PC-9 (cell line): ENCODE results near the gene PDE1C. TPM values are rescaled to one million over a fixed set of nuclear protein-coding genes. Genes with fewer than 3 reads are reported as not detected.
A peak's percentile ranks its signal among the peaks of the same experiment; 100 is the strongest.

Source experiments
- BruUV-seq: library from RNA; stranded (reverse); fragments of 400-500 nt; replicated peaks from 2 replicates; lab custom pipeline; 2021; lab: Mats Ljungman, UMichigan
- CTCF ChIA-PET: fragments of 300-600 bp; sonication (Branson Sonifier 250); formaldehyde crosslinking; loops from one replicate; lab custom pipeline; 2022; ENCODE audit warnings: antibody characterized with exemption; lab: Charles Lee
- POLR2A ChIA-PET: fragments of 300-600 bp; sonication (Branson Sonifier 250); formaldehyde crosslinking; loops from one replicate; lab custom pipeline; 2022; ENCODE audit warnings: antibody characterized with exemption; ENCODE audit not compliant: unreplicated experiment; lab: Charles Lee
- DNase-seq, 2 experiments: peaks; one replicate each; pipeline versions ENCODE4 v3.0.0 to v3.0.0-alpha.2; 2015 to 2022; ENCODE audit warnings: mixed read lengths in 1 of 2
- H2AFZ ChIP-seq: fragments of 200-600 bp; sonication (generic); 2 replicates; pipeline ENCODE4 v1.8.1; 2017; ENCODE audit warnings: antibody characterized with exemption
- H3F3A ChIP-seq: fragments of 200-600 bp; sonication (generic); 2 replicates; pipeline ENCODE4 v1.8.1; 2017; ENCODE audit warnings: antibody characterized with exemption, mild to moderate bottlenecking, low read depth; ENCODE audit not compliant: insufficient read depth
- H3K27ac ChIP-seq: fragments of 200-600 bp; sonication (generic); 2 replicates; pipeline ENCODE4 v1.6.1; 2016; ENCODE audit warnings: mixed run types
- H3K27me3 ChIP-seq: fragments of 200-600 bp; sonication (generic); 2 replicates; pipeline ENCODE4 v1.6.1; 2016; ENCODE audit warnings: low read depth, mixed run types; ENCODE audit not compliant: insufficient read depth
- H3K36me3 ChIP-seq: fragments of 200-600 bp; sonication (generic); 2 replicates; pipeline ENCODE4 v1.6.1; 2016; ENCODE audit warnings: low read depth, mixed run types
- H3K4me1 ChIP-seq: fragments of 200-600 bp; sonication (generic); replicated peaks from 2 replicates; pipeline ENCODE4 v1.6.1; 2016; ENCODE audit warnings: mixed run types; ENCODE audit not compliant: insufficient read depth
- H3K4me2 ChIP-seq: fragments of 200-600 bp; sonication (generic); 2 replicates; pipeline ENCODE4 v1.6.1; 2017; ENCODE audit warnings: mixed run types
- H3K4me3 ChIP-seq: fragments of 200-600 bp; sonication (generic); 2 replicates; pipeline ENCODE4 v1.6.1; 2016; ENCODE audit warnings: mixed run types
- H3K79me2 ChIP-seq: fragments of 200-600 bp; sonication (generic); 2 replicates; pipeline ENCODE4 v1.6.1; 2017; ENCODE audit warnings: low read depth, mixed run types
- H3K9me2 ChIP-seq: fragments of 200-600 bp; sonication (generic); 2 replicates; pipeline ENCODE4 v1.8.1; 2017; ENCODE audit warnings: mild to moderate bottlenecking; ENCODE audit not compliant: insufficient read depth
- H3K9me3 ChIP-seq: fragments of 200-600 bp; sonication (generic); 2 replicates; pipeline ENCODE4 v1.8.1; 2016; ENCODE audit warnings: low read depth; ENCODE audit not compliant: insufficient read depth
- H4K20me1 ChIP-seq: fragments of 200-600 bp; sonication (generic); 2 replicates; pipeline ENCODE4 v1.8.1; 2017; ENCODE audit not compliant: insufficient read depth
- EZH2 ChIP-seq: fragments of 200-600 bp; sonication (generic); IDR thresholded peaks from 2 replicates; pipeline ENCODE4 v1.8.0; 2017; ENCODE audit warnings: antibody characterized with exemption, low read depth
- intact Hi-C: fragments of 100-400 bp; cut with micrococcal nuclease; formaldehyde crosslinking; loops from one replicate; pipeline ENCODE4 v1.10.0; 2022; ENCODE audit not compliant: unreplicated experiment
- total RNA-seq: library from RNA; stranded (reverse); gene quantifications from 2 replicates; pipeline ENCODE4 v1.2.3, GENCODE V29; 2021
- TF ChIP-seq, protein P1 (sequence below): fragments of 200-600 bp; sonication (generic); conservative IDR thresholded peaks from 2 replicates; pipeline ENCODE4 v1.6.1; 2017; ENCODE audit warnings: mixed run types, antibody characterized with exemption, mild to moderate bottlenecking, moderate library complexity

PDE1C gene
- total RNA-seq, 1 experiment from 2014 or later: 1.7 TPM

DNA sequence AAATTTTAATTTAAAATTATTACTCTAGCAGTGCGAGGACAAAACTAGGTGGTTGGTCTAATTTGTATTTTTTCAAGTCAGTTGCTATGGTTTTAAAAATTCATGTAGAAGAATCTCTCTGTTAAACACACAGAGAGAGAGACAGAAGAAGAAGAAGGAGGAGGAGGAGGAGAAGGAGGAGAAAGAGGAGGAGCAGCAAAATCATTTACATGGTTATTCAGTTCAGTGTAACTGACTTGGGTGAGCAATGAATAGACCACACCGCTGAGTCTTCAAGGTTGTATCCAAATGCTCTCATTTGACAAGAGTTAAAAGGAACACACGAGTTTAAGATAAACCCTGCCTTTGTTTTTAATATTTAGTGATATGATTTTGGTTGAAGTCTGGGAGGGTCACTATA lies 131.1 kb downstream of the PDE1C start:
- no peaks in the 10 kb centered on the region for H4K20me1 ChIP-seq
- H3K27me3 ChIP-seq: no peaks in the 10 kb centered on the region
- H3K4me2 ChIP-seq: no peak overlapping the region
- no peaks in the 10 kb centered on the region for H3F3A ChIP-seq
- no peaks in the 10 kb centered on the region for H3K9me3 ChIP-seq
- H3K79me2 ChIP-seq: no peaks in the 10 kb centered on the region
- no peaks in the 10 kb centered on the region for H3K4me1 ChIP-seq
- no peak overlapping the region for H3K27ac ChIP-seq
- DNase-seq: no peak
- no peak overlapping the region for H3K4me3 ChIP-seq
- H3K36me3 ChIP-seq: no peaks in the 10 kb centered on the region
- ChIA-PET CTCF (no interaction called here), POLR2A (no interaction called here)
- intact Hi-C loops: no loop called here
- H3K9me2 ChIP-seq: no peaks in the 10 kb centered on the region
- BruUV-seq: no TSS peak
- TF ChIP-seq, protein P1, sequence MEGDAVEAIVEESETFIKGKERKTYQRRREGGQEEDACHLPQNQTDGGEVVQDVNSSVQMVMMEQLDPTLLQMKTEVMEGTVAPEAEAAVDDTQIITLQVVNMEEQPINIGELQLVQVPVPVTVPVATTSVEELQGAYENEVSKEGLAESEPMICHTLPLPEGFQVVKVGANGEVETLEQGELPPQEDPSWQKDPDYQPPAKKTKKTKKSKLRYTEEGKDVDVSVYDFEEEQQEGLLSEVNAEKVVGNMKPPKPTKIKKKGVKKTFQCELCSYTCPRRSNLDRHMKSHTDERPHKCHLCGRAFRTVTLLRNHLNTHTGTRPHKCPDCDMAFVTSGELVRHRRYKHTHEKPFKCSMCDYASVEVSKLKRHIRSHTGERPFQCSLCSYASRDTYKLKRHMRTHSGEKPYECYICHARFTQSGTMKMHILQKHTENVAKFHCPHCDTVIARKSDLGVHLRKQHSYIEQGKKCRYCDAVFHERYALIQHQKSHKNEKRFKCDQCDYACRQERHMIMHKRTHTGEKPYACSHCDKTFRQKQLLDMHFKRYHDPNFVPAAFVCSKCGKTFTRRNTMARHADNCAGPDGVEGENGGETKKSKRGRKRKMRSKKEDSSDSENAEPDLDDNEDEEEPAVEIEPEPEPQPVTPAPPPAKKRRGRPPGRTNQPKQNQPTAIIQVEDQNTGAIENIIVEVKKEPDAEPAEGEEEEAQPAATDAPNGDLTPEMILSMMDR: no peak
- no peak for TF ChIP-seq EZH2
- no peak overlapping the region for H2AFZ ChIP-seq

- Histone ChIP-seq H3K4me2 (no peak overlapping the region), H3F3A (no peaks in the 10 kb centered on the region), H3K79me2 (no peaks in the 10 kb centered on the region), H4K20me1 (no peaks in the 10 kb centered on the region), H3K9me3 (no peaks in the 10 kb centered on the region), H3K4me3 (no peak overlapping the region), H3K27ac (no peak overlapping the region), H2AFZ (no peak overlapping the region), H3K27me3 (no peaks in the 10 kb centered on the region), H3K9me2 (no peaks in the 10 kb centered on the region), H3K36me3 (no peaks in the 10 kb centered on the region), H3K4me1 (no peaks in the 10 kb centered on the region)
- no TSS peak for BruUV-seq
- CTCF ChIA-PET: no interaction called here
- POLR2A ChIA-PET: no interaction called here
- TF ChIP-seq EZH2: no peak
- TF ChIP-seq, protein P1: 0 out of 2 replicates have a peak, but pooled peaks have one; percentile 23
- DNase-seq: no peak
- intact Hi-C loops: no loop called here
These were observed 131.6 kb downstream of the PDE1C start for GRCh38 chr7:31938650-31939049.

DNA sequence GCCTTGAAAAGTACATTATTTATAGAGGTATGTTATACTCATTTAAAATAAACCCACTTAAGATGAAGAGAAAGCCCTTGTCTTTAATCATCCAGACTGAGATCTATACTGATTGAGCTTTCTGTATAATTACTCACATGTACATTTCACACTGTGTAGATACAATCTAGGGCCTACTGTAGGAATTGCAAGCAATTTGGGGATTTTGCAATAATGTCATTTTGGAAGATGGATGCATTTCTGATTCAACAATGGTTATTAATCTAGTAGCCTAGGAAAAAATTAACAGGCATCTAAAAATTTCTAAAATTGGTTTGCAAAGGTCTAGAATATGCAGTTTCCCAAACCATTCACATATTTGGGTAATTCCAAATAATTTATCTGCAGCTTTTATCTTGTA lies 132.2 kb downstream of the PDE1C start:
- no peaks in the 10 kb centered on the region for H3K36me3 ChIP-seq
- CTCF ChIA-PET: no interaction called here
- DNase-seq: no peak
- intact Hi-C loops: no loop called here
- no peak overlapping the region for H3K4me3 ChIP-seq
- no peaks in the 10 kb centered on the region for H4K20me1 ChIP-seq
- H3K9me2 ChIP-seq: no peaks in the 10 kb centered on the region
- no peak overlapping the region for H3K4me2 ChIP-seq
- BruUV-seq: no TSS peak
- POLR2A ChIA-PET: no interaction called here
- H3K27ac ChIP-seq: no peak overlapping the region
- no peaks in the 10 kb centered on the region for H3K4me1 ChIP-seq
- H2AFZ ChIP-seq: no peak overlapping the region
- H3K27me3 ChIP-seq: no peaks in the 10 kb centered on the region
- no peaks in the 10 kb centered on the region for H3K79me2 ChIP-seq
- no peaks in the 10 kb centered on the region for H3K9me3 ChIP-seq
- no peaks in the 10 kb centered on the region for H3F3A ChIP-seq
- no peak for TF ChIP-seq EZH2
- TF ChIP-seq, protein P1: no peak
